Activated CD4-positive, alpha-beta T cell treated with anti-CD3 and anti-CD28 coated beads for 4 hours (primary cell): ENCODE data around the gene ENTPD6.

Experiments used
- DNase-seq, 2 donors: peaks; one replicate each; pipeline ENCODE4 v3.0.0-alpha.2; 2020

Gene ENTPD6

DNA sequence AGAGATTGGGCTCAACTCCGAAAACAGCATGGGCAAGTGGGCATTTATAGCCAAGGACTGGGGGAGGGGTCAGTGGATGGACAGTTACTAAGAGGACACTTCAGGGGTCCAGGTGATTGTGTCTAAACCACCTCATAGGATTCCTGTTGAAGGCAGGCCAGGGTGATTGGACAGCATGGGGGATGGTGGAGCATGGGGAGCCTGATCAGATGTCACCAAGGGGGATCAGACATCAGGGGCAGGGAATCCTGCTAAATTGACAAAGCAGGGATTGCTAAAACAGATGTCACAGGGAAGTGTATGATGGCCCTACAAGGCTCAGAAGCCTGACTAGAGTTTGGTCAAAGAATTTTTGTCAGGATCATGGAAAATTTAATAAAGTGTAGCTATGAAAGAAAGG is 49.9 kb downstream of the ENTPD6 start:
- no peak for DNase-seq

DNA sequence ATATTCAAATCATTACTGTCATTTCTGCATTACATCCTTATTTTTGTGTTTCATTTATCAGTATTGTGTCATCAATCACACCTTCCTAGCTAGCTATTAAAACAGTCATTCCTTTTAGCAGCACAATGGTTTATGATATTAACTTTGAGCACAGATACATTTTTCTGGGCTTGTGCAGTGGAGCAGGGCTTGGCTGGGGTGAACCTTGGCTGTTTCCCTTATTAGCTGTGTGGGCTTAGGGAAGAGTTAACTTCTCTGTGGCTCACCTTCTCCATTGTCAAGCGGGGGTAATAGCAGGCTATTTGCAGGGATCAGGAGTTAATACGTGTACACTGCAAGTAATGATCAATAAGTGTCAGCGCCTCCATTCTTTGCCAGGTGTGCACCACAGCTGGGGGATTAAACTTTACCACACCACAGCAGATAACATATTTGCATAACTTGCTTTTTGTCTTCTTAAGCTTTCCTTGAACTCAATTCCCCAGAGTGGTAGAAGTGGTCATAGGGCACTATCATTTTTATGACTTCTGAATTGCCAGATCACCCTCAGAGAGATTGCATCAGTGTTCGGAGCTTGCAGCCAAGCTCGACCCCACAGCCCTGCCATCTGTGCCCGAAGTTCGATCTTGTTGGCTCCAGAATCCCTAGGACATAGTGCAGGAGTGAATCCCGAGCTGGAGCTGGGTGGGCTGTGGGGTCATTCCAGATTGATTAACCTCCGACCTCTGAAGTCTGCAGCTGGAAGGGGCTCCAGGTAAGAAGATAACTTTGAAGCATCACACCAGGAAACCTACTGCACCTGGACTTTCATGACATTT is 50.9 kb downstream of the ENTPD6 start:
- DNase-seq = no peak

DNA sequence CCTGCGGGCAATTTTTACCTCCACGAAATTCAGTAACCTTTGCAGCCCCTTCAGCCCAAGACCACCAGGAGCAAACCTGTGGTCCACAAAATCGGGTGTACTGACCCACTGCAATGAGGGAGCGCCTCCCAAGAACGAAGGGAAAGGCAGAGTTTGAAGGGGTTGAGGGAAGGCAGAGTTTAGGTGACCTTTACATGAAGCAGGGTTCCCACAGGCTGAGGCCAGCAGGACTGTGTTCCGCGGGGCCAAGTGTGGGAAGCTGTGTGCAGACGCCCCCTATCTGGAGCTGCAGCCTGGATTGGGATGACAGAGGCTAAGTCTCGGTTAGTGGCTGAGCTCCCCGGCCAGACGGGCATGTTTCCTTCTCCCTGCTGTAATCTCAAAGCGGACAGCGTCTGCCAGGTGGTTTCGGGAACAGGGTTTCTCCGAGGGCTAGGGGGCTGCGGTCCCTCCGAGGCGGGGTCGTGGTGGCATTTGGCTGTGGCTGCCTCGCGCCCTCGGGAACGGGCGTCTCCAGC is 51.5 kb downstream of the ENTPD6 start:
- DNase-seq = peak in 1 of 2 donors; percentile 12

DNA sequence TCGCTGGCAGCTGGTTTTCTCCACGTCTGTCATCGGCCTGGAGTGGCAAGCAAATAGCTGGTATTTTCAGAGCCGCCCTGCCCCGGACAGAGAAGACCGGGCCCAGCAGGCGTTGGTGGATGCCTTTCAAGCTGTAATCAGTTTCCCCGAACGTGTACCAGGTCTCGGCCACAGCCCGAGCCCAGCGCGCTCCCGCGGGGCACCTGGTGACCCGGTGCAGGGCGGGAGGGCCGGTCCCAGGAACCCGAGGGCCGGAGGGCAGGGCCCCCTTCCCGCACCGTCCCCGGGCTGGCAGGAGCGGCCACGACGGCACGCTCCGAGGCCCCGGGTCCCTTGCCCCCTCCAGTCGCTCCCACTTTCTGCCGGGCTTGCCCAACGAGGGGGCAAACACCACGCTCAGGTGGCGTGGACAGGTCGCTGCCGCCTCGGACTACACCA is 52.0 kb downstream of the ENTPD6 start:
- no peak for DNase-seq

GRCh38 chr20:25247956-25248785 is 52.7 kb downstream of the ENTPD6 start, which contains the start of gene PYGB:
Gene PYGB (plus strand): TSS chr20:25248085. CDS start chr20:25248179, 94 bp downstream.
- peak; percentile 68 to 69 for DNase-seq

- DNase-seq = no peak
Observed at GRCh38 chr20:25248786-25249172, 53.3 kb downstream of the ENTPD6 start.

DNA sequence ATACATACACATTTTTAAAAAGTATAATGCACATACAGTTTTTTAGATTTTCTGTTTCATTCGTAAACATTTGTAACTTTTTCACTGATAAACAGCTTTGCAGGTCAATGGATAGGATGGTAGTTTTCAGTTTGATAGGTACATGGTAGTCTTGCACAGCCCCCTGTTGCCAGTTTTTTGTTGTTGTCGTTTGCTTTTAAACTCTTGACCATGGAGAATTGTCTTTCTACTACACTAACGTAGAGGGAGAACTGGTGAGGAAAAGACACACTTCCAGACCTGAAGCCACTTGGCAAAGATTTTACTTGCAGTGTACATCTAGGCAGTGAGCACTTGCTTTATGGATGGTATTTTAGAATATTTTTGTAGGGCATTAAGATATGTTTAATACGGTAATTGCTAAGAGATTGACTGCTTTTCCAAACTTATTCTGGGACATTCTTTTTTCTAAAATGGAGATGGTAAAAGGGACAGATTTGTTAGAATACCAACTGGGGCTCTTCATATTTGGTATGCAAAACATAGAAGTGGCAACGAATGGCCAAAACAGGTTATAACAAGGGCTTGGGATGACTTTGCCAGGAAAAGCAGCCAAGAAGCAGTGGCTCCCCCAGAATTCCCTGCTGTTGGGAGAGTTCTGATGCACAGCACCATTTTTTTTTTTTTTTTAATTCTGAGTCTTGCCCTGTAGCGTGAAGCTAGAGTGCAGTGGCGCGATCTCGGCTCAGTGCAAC is 53.9 kb downstream of the ENTPD6 start:
- no peak for DNase-seq

GRCh38 chr20:25250508-25250907 is 55.0 kb downstream of the ENTPD6 start:
- no peak for DNase-seq

GRCh38 chr20:25251019-25251418 is 55.5 kb downstream of the ENTPD6 start:
- DNase-seq = no peak

GRCh38 chr20:25251558-25251957 is 56.0 kb downstream of the ENTPD6 start:
- DNase-seq = no peak

GRCh38 chr20:25252230-25252651 is 56.7 kb downstream of the ENTPD6 start:
- no peak for DNase-seq

DNA sequence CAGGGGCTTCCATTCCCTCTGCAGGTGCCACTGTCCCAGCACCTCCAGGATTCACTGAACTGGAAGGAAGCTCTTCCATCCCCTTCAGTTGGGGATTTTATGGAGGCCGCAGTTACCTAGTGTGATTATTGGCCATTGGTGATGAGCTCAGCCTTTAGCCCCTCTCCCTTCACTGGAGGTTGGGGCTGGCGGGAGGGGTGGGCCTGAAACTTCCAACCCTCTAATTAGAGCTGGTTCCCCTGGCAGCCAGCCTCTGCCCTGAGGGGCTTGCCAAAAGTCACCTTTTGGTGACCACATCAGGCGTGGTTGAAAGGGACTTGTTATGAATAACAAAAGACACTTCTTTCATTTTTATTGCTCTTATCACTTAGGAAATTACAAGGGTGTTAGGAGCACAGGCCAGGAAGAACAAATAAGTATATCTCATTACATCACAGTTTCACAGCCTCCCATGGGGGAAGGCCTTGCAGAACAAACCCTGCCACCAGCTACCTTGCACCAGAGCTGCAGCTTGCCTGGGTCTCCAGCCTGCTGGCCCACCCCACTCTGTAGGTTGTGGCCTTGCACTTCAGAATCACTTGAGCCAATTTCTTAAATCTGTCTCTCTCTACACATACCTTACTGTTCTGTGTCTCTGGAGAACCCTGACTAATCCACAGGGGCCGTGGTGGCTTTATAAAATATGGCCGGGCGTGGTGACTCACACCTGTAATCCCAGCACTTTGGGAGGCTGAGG is 57.3 kb downstream of the ENTPD6 start:
- no peak for DNase-seq

GRCh38 chr20:25253606-25254275 is 58.2 kb downstream of the ENTPD6 start:
- no peak for DNase-seq

GRCh38 chr20:25254571-25254970 is 59.1 kb downstream of the ENTPD6 start:
- DNase-seq = no peak

DNA sequence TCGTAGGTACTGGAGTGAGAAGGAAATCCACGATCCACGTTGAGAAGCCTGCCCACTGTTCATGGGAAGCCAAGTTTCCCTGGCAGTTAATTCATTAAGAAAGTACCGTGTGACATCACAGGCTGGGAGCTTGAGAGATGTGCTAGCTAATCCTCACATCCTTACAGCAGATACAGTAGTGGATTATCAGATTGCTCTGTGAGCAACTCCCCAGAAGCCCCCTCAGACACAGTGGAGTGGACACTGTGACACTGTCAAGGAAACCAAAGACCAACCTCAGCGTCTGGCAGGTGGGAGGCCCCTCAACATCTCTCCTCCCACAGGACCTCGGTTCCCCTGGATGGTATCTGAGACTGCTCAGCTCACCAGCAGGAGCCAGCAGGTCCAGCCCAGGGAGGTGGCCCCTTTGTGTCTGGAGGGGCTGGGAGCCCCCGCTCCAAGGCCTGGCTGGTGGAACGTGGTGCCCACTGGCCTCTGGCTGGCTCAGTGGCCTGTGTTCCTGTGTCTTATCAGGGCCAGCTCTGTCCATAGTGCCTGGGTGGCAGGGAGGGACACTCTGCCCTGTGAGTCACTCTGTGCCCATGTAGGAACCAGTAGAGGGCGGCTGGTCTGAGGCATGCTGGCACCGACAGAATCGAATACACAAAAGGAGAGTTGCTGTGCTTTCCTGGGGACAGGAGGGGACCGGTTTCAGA is 59.6 kb downstream of the ENTPD6 start:
- DNase-seq = no peak

DNA sequence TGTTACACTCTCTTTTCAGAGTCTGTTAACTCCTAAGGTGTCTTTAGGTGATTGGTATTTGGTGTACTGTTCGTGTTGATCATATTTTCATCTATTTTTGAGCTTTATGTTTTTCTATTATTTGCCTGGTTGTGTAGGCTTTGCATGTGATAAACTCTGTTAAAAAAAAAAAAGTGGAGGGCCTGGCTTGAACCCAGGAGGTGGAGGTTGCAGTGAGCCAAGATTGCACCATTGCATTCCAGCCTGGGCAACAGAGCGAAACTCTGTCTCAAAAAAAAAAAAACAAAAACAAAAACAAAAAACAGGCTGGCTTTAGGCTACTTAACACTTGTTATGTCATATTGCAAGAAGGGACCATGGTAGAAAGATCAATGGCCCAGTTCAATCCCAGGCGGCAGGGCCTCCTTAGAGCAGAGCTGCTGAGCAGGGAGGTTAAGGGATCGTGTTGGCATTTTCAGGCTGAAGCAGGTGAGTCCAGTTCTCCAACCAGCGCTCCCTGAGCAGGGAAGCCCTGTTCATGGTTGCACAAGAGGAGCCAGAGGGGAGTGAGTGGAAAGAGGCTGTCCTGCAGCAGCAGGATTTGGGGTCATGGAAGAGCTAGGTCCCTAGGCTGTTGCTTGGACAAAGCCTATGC is 60.8 kb downstream of the ENTPD6 start:
- DNase-seq = no peak

- no peak for DNase-seq
Observed at GRCh38 chr20:25257130-25257529, 61.6 kb downstream of the ENTPD6 start.

DNA sequence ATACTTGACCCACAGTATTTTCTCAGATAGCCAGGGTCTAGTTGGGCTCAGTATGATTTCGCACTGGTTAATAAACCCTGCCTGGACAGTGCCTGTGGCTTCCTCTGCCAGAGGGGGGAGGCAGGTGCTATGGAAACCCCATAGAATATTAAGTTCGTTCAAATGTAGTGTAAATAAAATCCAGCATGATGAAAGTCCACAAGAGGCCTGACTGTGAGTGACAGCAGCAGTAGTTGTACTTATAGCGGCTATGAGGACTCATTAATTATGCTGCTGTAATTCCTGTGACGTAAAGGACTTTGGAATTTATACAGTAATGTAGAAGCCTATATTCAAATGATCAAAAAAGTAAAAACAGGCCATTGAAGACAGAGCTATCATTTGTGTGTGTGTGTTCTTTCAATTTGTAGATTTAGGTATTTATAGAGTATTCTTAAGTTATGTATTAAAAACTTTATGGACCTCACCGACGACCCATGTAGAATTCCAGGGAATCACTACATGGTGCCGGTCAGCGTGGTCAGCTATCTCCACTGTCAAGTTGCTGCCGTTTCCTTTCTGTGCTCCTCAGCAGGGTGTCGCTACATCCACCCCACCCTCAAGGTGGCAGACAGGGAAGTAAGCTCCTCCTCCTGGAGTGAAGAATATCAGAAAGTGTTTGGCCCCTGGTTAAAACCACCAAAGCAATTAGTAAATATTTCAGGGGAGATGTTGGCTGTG is 62.4 kb downstream of the ENTPD6 start:
- no peak for DNase-seq

DNA sequence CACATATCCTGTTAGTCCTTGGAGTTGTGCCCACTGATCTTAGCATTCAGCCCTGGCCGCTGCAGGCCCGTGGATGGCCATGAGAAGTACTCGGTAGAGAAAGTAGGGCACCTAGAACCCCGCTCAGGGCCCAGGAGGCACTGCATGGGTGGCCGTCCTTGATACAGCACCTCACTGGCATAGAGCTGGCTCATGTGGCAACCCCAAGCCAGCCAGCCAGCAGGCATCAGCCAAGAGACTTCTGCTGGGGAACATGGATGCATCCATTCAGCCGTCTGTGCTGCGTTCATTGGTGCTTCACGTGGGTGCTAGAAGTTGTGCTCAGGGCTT is 62.9 kb downstream of the ENTPD6 start:
- no peak for DNase-seq

DNA sequence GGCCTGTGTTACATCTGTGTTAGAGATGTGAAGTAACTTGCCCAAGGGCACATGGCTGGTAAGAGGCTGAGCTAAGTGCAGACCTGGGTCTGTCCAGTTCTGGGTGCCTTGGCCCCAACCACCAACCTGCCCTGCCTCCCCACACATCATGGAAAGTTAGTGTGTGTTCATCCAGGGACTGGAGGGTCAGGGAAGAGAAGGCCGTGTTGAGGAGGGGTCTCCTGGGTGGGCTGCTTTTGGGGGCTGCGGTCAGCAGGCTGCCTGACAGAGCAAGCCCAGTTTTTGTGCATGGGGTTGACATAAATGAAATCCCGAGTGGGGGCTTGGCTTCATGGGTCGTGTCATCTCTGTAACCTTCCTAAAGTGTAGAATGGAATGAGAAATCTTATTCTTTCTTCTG is 63.3 kb downstream of the ENTPD6 start:
- DNase-seq = no peak
